ENCODE measurements around the gene ENG. TPM values are rescaled to one million over a fixed set of nuclear protein-coding genes. Genes with fewer than 3 reads are reported as not detected.

The ENG gene
- total RNA-seq, 1 donor from 2014 or later, result 5.0 TPM

DNA sequence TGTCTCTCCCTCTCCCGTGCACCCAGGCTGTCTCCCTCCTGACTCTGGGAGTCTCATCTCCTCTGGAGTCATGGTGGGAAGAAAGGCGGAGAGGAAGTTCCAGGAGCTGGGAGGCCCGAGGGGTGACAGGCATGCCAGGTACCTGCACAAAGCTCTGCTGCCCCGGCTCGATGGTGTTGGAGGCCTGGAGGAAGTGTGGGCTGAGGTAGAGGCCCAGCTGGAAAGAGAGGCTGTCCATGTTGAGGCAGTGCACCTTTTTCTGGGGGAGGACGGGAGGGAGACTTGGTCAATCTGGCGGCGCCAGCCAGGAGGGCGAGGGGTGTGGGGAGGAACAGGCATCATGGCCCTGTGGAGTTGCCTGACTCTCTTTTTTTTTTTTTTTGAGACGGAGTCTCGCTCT, 35.9 kb downstream of the ENG start:
- TF ChIP-seq, protein P1, sequence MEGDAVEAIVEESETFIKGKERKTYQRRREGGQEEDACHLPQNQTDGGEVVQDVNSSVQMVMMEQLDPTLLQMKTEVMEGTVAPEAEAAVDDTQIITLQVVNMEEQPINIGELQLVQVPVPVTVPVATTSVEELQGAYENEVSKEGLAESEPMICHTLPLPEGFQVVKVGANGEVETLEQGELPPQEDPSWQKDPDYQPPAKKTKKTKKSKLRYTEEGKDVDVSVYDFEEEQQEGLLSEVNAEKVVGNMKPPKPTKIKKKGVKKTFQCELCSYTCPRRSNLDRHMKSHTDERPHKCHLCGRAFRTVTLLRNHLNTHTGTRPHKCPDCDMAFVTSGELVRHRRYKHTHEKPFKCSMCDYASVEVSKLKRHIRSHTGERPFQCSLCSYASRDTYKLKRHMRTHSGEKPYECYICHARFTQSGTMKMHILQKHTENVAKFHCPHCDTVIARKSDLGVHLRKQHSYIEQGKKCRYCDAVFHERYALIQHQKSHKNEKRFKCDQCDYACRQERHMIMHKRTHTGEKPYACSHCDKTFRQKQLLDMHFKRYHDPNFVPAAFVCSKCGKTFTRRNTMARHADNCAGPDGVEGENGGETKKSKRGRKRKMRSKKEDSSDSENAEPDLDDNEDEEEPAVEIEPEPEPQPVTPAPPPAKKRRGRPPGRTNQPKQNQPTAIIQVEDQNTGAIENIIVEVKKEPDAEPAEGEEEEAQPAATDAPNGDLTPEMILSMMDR (conservative IDR thresholded peaks at IDR 0.05; ENCODE audit: low read depth, low read length), result no peak
- no peak overlapping the region for H3K4me3 ChIP-seq (ENCODE audit: low read depth, low read length)
- no peak for DNase-seq (ENCODE audit: low read depth)

DNA sequence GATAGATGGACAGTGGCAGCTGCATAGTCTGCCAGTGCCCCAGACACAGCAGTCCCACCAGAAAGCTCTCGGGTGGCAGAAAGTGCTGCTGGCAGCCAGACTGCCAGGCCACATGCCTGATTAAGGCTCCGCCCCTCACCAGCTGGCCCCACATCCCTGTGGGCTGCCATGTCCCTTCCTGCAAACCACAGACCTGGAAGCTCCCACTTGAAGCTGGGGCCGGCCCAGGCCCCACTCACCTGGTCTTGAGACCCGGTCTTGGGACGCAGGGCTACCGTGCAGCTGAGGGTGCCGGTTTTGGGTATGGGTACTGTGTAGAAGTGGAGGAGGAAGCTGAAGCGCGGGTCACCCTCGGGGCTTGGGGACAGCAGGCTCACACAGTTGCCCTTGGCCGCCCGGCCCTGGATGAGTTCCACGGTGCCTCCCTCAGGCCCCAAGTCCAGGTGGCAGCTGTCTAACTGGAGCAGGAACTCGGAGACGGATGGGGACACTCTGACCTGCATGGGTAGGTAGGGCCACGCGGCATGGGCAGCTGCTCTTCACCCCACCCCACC, 36.5 kb downstream of the ENG start:
- TF ChIP-seq, protein P1 (conservative IDR thresholded peaks at IDR 0.05; ENCODE audit: low read depth, low read length), result no peak
- DNase-seq (ENCODE audit: low read depth), result no peak
- H3K4me3 ChIP-seq (ENCODE audit: low read depth, low read length), result no peak overlapping the region

DNA sequence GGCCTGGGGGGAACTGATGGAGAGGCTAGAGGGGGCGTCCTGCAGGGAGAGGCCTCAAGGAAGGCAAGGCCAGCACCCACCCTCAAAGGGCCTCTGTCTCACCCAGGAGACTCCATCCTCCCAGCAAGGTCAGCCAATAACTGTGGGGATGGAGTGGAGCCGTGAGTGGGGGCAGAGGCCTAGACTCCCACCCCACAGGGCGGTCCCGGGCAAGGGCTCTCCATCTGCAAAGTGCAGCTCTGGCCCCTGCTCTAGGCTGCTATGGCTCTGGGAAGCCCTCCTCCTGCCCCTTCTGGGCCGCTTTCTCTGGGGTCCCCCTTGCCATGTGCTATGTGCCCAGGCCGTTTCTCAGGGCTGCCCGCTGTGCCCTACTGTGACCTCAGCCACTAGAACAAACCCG, 37.7 kb downstream of the ENG start:
- no peak for DNase-seq (ENCODE audit: low read depth)
- TF ChIP-seq, protein P1 (conservative IDR thresholded peaks at IDR 0.05; ENCODE audit: low read depth, low read length), result no peak
- no peak overlapping the region for H3K4me3 ChIP-seq (ENCODE audit: low read depth, low read length)

DNA sequence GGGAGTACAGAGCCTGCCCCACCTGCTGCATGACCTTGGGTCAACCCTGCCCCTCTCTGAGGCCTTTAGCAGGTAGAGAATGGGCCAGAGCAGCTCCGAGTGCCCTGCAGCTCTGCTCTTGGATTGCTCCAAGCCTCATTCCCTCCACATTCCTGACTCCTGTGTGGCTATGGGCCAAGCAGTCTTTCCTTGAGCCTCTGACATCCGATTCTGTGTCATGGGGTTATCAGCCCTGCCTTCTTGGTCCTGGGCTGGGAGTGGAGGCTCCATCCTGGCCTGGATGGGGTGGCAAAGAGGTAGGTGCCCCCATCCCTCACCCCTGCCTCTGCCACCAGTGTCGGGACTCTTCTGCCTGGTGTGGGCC, 38.1 kb downstream of the ENG start:
- H3K4me3 ChIP-seq (ENCODE audit: low read depth, low read length), result no peak overlapping the region
- TF ChIP-seq, protein P1 (conservative IDR thresholded peaks at IDR 0.05; ENCODE audit: low read depth, low read length), result no peak
- DNase-seq (ENCODE audit: low read depth), result no peak

DNA sequence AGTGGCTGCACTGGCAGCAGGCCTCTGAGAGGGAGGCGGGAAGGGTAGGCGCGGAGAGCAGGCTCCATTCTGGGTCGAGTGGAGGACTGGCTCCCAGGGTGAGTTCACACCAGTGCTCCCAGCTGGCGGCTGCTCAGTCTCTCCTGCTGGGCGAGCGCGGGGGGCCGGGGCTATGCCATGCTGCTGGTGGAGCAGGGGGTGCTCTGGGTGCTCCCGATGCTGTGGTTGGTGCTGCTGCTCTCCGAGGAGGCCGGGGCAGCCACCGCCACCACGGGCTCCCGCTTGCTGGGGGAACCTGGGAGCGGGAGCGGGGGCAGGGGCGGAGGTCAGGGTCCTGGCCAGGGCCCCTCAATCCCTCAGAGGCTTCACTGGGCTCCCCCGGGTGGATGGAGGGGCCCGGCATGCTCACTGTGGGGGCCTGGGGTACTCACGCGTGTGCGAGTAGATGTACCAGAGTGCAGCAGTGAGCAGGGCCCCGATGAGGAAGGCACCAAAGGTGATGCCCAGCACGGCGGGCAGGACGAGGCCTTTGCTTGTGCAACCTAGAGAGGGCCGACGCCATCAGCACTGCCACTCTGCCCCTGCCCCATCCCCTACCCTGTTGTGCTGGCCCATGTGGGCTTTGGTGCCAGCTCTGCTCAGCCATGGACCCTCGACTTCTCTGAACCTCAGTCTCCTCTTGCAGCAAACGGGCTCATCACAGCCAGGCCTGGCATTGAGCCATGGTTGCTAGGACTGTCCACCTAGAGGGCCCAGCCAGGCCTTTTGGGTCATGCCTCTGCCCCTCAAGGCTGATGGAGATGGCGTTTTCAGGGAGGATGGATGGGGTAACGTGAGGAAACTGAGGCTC, 38.7 kb downstream of the ENG start:
- TF ChIP-seq, protein P1 (conservative IDR thresholded peaks at IDR 0.05; ENCODE audit: low read depth, low read length), result no peak
- DNase-seq (ENCODE audit: low read depth), result no peak
- no peak overlapping the region for H3K4me3 ChIP-seq (ENCODE audit: low read depth, low read length)

DNA sequence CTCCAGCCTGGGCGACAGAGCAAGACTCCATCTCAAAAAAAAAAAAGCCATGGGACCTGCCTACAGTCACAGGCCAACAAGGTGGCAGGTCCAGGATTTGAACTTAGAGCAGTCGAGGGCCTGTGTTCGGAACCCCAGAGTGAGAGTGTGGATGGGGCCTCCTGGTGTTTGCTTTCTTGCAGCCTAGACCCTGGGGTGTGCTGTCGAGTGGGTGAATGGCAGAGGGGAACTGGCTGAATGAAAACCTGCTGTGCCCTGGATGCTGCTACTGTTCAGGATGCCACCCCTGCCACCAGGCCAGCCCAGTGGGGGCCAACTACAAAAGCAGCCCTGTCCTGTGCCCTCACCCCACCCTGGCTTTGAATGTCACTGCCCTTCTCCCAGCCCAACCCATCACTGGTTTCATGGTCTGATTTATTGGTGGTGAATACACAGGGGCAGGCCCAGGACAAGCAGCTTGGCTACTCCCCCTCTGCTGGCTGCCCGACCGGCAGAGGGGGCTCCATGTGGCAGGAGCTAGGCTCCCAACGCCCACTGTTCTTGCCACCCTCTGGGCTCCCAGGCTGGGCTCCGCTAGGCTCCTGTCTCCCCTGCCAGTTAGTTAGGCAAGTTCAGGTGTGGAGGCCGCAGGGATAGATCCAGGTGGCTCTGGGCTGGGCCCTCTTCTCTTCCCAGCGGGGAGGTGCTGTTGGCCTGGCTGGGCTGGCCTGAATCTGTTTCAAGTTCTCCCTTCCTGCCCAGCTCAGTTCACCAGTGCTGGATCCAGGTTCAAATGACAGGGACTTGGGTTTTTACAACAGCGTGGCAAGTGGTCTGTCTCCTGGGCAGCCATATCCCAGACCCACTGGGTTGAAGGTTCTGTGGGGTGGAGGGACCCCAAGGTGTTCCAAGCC, 39.6 kb downstream of the ENG start:
- no peak overlapping the region for H3K4me3 ChIP-seq (ENCODE audit: low read depth, low read length)
- TF ChIP-seq, protein P1 (conservative IDR thresholded peaks at IDR 0.05; ENCODE audit: low read depth, low read length), result no peak
- DNase-seq (ENCODE audit: low read depth), result no peak

Measured in epithelial cell of proximal tubule (primary cell).